Liver (tissue), 9 donors: ENCODE measurements around the gene ANAPC13. TPM values are rescaled to one million over a fixed set of nuclear protein-coding genes. Genes with fewer than 3 reads are reported as not detected.

ENCODE experiments used
- DNase-seq: peaks from one replicate; pipeline ENCODE4 v3.0.0-alpha.2; 2017; ENCODE audit warnings: low spot score
- H3K27ac ChIP-seq, 2 donors: one replicate each; pipeline ENCODE4 v1.7.0; 2013; ENCODE audit warnings: inconsistent platforms in 2 of 2, low read length in 2 of 2, control low read depth in 1 of 2, low read depth in 1 of 2, mild to moderate bottlenecking in 1 of 2
- H3K27me3 ChIP-seq, 4 donors: one replicate each; pipeline versions ENCODE4 v1.6.1 to v1.7.0; 2013; ENCODE audit warnings: low read length in 3 of 4, inconsistent platforms in 1 of 4, mild to moderate bottlenecking in 1 of 4, moderate library complexity in 1 of 4; ENCODE audit not compliant: control insufficient read depth in 4 of 4, insufficient read depth in 4 of 4
- H3K36me3 ChIP-seq, 4 donors: one replicate each; pipeline versions ENCODE4 v1.6.1 to v1.7.0; 2013; ENCODE audit warnings: low read length in 3 of 4, mild to moderate bottlenecking in 3 of 4, low read depth in 1 of 4, moderate library complexity in 1 of 4; ENCODE audit not compliant: control insufficient read depth in 4 of 4, insufficient read depth in 3 of 4
- H3K4me1 ChIP-seq, 4 donors: one replicate each; pipeline versions ENCODE4 v1.6.1 to v1.7.0; 2013; ENCODE audit warnings: low read length in 3 of 4, mild to moderate bottlenecking in 3 of 4, moderate library complexity in 1 of 4; ENCODE audit not compliant: control insufficient read depth in 4 of 4, insufficient read depth in 4 of 4
- H3K4me3 ChIP-seq, 3 donors: one replicate each; pipeline versions ENCODE4 v1.6.1 to v1.7.0; 2013; ENCODE audit warnings: low read length in 3 of 3, control low read depth in 1 of 3, low read depth in 1 of 3, mild to moderate bottlenecking in 1 of 3
- H3K9ac ChIP-seq, 2 donors: one replicate each; pipeline ENCODE4 v1.7.0; 2013; ENCODE audit warnings: low read length in 2 of 2, mild to moderate bottlenecking in 2 of 2, moderate library complexity in 2 of 2, control low read depth in 1 of 2, low read depth in 1 of 2
- H3K9me3 ChIP-seq, 4 donors: one replicate each; pipeline versions ENCODE4 v1.6.1 to v1.7.0; 2013; ENCODE audit warnings: low read length in 3 of 4; ENCODE audit not compliant: control insufficient read depth in 4 of 4
- ATF3 ChIP-seq: IDR thresholded peaks from 2 replicates; pipeline ENCODE4 v1.6.1; 2016; ENCODE audit warnings: antibody characterized with exemption
- EGR1 ChIP-seq, 2 donors: IDR thresholded peaks; 2 replicates each; pipeline ENCODE4 v1.6.1; 2016 to 2018; ENCODE audit warnings: antibody characterized with exemption in 2 of 2, low read depth in 2 of 2
- FOXA1 ChIP-seq: IDR thresholded peaks from 2 replicates; pipeline ENCODE4 v1.6.1; 2016; ENCODE audit warnings: antibody characterized with exemption
- FOXA2 ChIP-seq: IDR thresholded peaks from 2 replicates; pipeline ENCODE4 v1.6.1; 2016; ENCODE audit warnings: antibody characterized with exemption
- HNF4A ChIP-seq, 2 donors: conservative IDR thresholded peaks; 2 replicates each; pipeline ENCODE4 v1.6.1; 2016; ENCODE audit warnings: antibody characterized with exemption in 2 of 2, mild to moderate bottlenecking in 2 of 2
- HNF4G ChIP-seq: IDR thresholded peaks from 2 replicates; pipeline ENCODE4 v1.6.1; 2016; ENCODE audit warnings: antibody characterized with exemption
- JUND ChIP-seq, 2 donors: IDR thresholded peaks; 2 replicates each; pipeline ENCODE4 v1.6.1; 2016; ENCODE audit warnings: antibody characterized with exemption in 2 of 2
- NR2F2 ChIP-seq: IDR thresholded peaks from 2 replicates; pipeline ENCODE4 v1.6.1; 2016; ENCODE audit warnings: antibody characterized with exemption
- REST ChIP-seq: IDR thresholded peaks from 2 replicates; pipeline ENCODE4 v1.6.1; 2016; ENCODE audit warnings: antibody characterized with exemption, mild to moderate bottlenecking
- RXRA ChIP-seq, 2 donors: IDR thresholded peaks; 2 replicates each; pipeline ENCODE4 v1.6.1; 2017 to 2018; ENCODE audit warnings: antibody characterized with exemption in 2 of 2, mild to moderate bottlenecking in 1 of 2
- SP1 ChIP-seq: IDR thresholded peaks from 2 replicates; pipeline ENCODE4 v1.6.1; 2018; ENCODE audit warnings: antibody characterized with exemption, mild to moderate bottlenecking
- TAF1 ChIP-seq: conservative IDR thresholded peaks from 2 replicates; pipeline ENCODE4 v1.6.1; 2016; ENCODE audit warnings: antibody characterized with exemption, mild to moderate bottlenecking
- YY1 ChIP-seq: IDR thresholded peaks from 2 replicates; pipeline ENCODE4 v1.6.1; 2016; ENCODE audit warnings: antibody characterized with exemption, mild to moderate bottlenecking
- ZBTB33 ChIP-seq: IDR thresholded peaks from 2 replicates; pipeline ENCODE4 v1.6.1; 2016; ENCODE audit warnings: antibody characterized with exemption
- WGBS: extraction: QIAGEN DNeasy Blood & Tissue Kit; methylation state at CpG from one replicate; pipeline ENCODE4 v1.1.7; 2013; 5-methylcytosine and 5-hydroxymethylcytosine counted together
- polyA plus RNA-seq, 2 donors: library from polyadenylated mRNA; stranded (reverse) in 1 of 2; unstranded in 1 of 2; fragments of 200-250 nt in 1 of 2; fragments of >200 nt in 1 of 2; fragmentation: Nextera tagmentation in 1 of 2; extraction: Ambion mirVana in 1 of 2; gene quantifications; one replicate each; pipeline versions ENCODE4 v1.2.1 to v1.2.3, GENCODE V29; 2013 to 2015
- total RNA-seq, 2 donors: library from RNA; depleted of rRNA; stranded (reverse); fragments of >200 nt; gene quantifications; one replicate each; pipeline ENCODE4 v1.2.3, GENCODE V29; 2014
- TF ChIP-seq, protein P1 (sequence below): IDR thresholded peaks from 2 replicates; pipeline ENCODE4 v1.6.1; 2016; ENCODE audit warnings: antibody characterized with exemption
- donor health status: healthy.
- donor health status: healthy.
- donor health status: healthy.
- donor health status: healthy.
- donor health status: healthy.

The ANAPC13 gene
- total and polyA plus RNA-seq, 4 donors, result 20.9 to 80.9 (median 38.2) TPM

GRCh38 chr3:134445095-134445494, 40.7 kb downstream of the ANAPC13 start:
- Histone ChIP-seq H3K4me1 (peaks cover 1 to 9% (median 6%) of the 10 kb centered on the region in 4 donors), H3K27me3 (no peaks in the 10 kb centered on the region), H3K36me3 (no peaks in the 10 kb centered on the region), H3K9ac (no peak overlapping the region), H3K4me3 (no peak overlapping the region), H3K9me3 (no peaks in the 10 kb centered on the region), H3K27ac (no peak overlapping the region)
- WGBS, result 81% methylated on average over 1 of the region's 1 CpG
- DNase-seq, result no peak
- TF ChIP-seq HNF4G (no peak), HNF4A (conservative IDR thresholded peaks at IDR 0.05) (no peak), EGR1 (IDR thresholded peaks at IDR 0.05; ENCODE audit: low read depth in 2 of 2) (no peak), ZBTB33 (no peak), SP1 (no peak), JUND (IDR thresholded peaks at IDR 0.05) (no peak), RXRA (IDR thresholded peaks at IDR 0.05) (no peak), TAF1 (no peak), ATF3 (no peak), FOXA1 (no peak), NR2F2 (no peak)
- TF ChIP-seq, protein P1, sequence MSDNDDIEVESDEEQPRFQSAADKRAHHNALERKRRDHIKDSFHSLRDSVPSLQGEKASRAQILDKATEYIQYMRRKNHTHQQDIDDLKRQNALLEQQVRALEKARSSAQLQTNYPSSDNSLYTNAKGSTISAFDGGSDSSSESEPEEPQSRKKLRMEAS, result no peak

DNA sequence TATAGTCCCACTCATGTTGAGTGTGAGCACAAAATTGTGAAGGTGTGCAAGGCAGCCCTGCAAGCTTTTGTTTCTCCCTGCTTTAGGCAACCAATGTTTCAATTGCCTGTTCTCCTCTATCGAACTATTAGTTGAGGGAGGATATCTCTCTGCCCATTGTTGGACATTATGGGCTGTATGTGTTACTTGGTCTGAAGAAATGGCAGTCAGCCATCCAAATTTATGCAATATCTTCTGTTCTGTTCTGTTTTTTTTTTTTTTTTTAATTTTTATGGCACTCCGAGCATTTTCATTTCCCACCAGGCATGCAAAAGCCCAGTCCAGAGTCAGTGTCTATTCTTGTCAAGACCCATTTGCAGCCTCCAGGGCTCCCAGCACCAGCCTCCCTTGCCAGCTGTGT, 44.0 kb downstream of the ANAPC13 start:
- H3K9ac ChIP-seq, result no peak overlapping the region
- peaks cover 1 to 9% (median 6%) of the 10 kb centered on the region in 4 donors for H3K4me1 ChIP-seq
- DNase-seq, result no peak
- no peak overlapping the region for H3K27ac ChIP-seq
- no peaks in the 10 kb centered on the region for H3K27me3 ChIP-seq
- H3K9me3 ChIP-seq, result no peaks in the 10 kb centered on the region
- H3K4me3 ChIP-seq, result no peak overlapping the region
- no peaks in the 10 kb centered on the region for H3K36me3 ChIP-seq
- 92% methylated on average over 2 of the region's 2 CpGs for WGBS
- TF ChIP-seq FOXA1 (no peak), SP1 (no peak), ATF3 (no peak), ZBTB33 (no peak), YY1 (no peak), TAF1 (no peak), NR2F2 (no peak), FOXA2 (no peak), REST (no peak)
- TF ChIP-seq, protein P1, result no peak
